ENCODE results near the gene BMAL2.

The BMAL2 gene

DNA sequence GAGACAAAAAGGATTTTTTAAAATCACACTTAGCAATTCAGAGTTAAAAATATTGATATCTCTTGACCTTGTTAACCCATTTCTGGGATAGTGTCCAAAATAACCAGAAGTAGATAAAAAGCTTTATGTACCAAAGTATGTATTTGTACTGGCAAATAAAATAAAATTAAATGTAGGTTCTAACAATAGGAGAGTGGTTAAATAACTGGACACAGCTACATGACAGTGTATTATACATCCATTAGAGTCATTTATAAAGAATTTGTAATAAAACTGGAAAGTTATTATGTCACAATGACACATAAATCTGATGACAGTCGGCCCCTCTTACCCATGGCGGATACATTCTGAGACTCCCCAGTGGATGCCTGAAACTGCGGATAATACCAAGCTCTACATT lies 34.0 kb downstream of the BMAL2 start:
- H3K36me3 ChIP-seq (ENCODE audit: control insufficient read depth, low read depth, low read length), result peaks cover 5% of the 10 kb centered on the region
- no peaks in the 10 kb centered on the region for H3K9me3 ChIP-seq (ENCODE audit: control insufficient read depth, low read depth, low read length)
- H3K27ac ChIP-seq (ENCODE audit: low read length), result no peak overlapping the region
- no peaks in the 10 kb centered on the region for H3K27me3 ChIP-seq (ENCODE audit: control insufficient read depth, insufficient read depth, low read length)
- no peak overlapping the region for H3K4me3 ChIP-seq (ENCODE audit: low read length)
- H3K4me1 ChIP-seq (ENCODE audit: control insufficient read depth, low read depth, low read length), result no peaks in the 10 kb centered on the region
- H3K9ac ChIP-seq (ENCODE audit: low read length), result no peak overlapping the region

DNA sequence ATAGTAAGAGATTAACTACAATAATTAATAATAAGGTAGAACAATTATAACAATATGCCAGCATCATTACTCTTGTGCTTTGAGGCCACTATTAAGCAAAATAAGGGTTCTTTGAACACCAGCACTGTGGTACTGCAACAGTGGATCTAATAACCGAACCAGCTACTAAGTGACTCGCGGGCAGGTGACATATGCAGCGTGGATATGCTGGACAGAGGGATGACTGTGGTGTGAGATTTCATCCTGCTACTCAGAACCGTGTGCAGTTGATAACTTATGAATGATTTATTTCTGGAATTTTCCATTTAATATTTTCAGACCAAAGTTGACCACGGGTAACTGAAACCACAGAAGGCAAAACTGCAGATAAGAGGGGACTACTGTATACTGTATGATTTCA lies 34.4 kb downstream of the BMAL2 start:
- Histone ChIP-seq H3K9ac (ENCODE audit: low read length) (no peak overlapping the region), H3K36me3 (ENCODE audit: control insufficient read depth, low read depth, low read length) (peaks cover 5% of the 10 kb centered on the region), H3K27me3 (ENCODE audit: control insufficient read depth, insufficient read depth, low read length) (no peaks in the 10 kb centered on the region), H3K27ac (ENCODE audit: low read length) (no peak overlapping the region), H3K9me3 (ENCODE audit: control insufficient read depth, low read depth, low read length) (no peaks in the 10 kb centered on the region), H3K4me3 (ENCODE audit: low read length) (no peak overlapping the region), H3K4me1 (ENCODE audit: control insufficient read depth, low read depth, low read length) (no peaks in the 10 kb centered on the region)

DNA sequence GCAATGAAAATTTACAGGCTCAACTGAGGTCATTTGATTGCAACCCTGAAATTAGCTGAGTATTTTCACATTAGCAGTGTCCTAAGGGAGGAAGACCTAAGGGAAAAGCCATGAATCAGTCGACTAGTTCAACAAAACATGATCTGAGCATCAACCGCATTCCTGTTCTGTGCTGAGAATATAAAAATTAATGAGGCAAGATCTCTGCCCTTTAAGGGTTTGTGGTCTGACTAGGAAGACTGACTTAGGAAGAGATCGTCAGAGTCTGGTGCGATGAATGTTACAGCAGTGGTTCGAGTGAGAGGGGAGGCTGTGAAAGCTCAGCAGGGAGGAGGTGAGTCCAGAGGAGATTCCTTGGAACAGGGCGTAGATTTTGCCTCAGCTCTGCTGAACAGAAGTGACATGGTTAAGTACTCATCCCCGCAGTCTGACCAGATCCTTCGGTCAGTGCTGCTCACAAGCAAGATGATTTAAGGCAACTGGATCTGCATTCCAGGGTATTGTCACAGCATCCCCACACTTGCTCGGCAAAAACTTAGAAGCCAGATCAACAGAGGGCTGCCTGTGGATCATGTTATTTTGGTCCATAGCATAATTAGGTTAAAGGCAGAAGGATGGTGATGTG lies 49.6 kb downstream of the BMAL2 start:
- Histone ChIP-seq H3K4me3 (ENCODE audit: low read length) (no peak overlapping the region), H3K9ac (ENCODE audit: low read length) (no peak overlapping the region), H3K27me3 (ENCODE audit: control insufficient read depth, insufficient read depth, low read length) (no peaks in the 10 kb centered on the region), H3K36me3 (ENCODE audit: control insufficient read depth, low read depth, low read length) (no peaks in the 10 kb centered on the region), H3K4me1 (ENCODE audit: control insufficient read depth, low read depth, low read length) (no peaks in the 10 kb centered on the region), H3K27ac (ENCODE audit: low read length) (no peak overlapping the region), H3K9me3 (ENCODE audit: control insufficient read depth, low read depth, low read length) (no peaks in the 10 kb centered on the region)
